B cell (primary cell): ENCODE results near the gene MGAT2. TPM values are rescaled to one million over a fixed set of nuclear protein-coding genes. Genes with fewer than 3 reads are reported as not detected.

Experiments used
- ATAC-seq: fragments of 200-7000 bp; cut with Tn5 transposase; one replicate; pipeline ENCODE4 v1.10.0; 2021; ENCODE audit warnings: low read depth, mild to moderate bottlenecking, moderate number of reproducible peaks, moderate library complexity
- CTCF ChIA-PET: fragments of 350-600 bp; sonication (Branson Sonifier 250); formaldehyde crosslinking; loops from one replicate; lab custom pipeline; 2021; ENCODE audit warnings: antibody characterized with exemption, inconsistent platforms; lab: Charles Lee
- POLR2A ChIA-PET: fragments of 350-600 bp; sonication (Branson Sonifier 250); formaldehyde crosslinking; loops from one replicate; lab custom pipeline; 2021; ENCODE audit warnings: antibody characterized with exemption; lab: Charles Lee
- DNase-seq: peaks from one replicate; pipeline ENCODE4 v3.0.0; 2013
- H2AFZ ChIP-seq: 2 replicates; pipeline ENCODE4 v1.6.1; 2012; ENCODE audit warnings: mild to moderate bottlenecking, low read depth, low read length; ENCODE audit not compliant: insufficient read depth, poor library complexity, severe bottlenecking
- H3K27ac ChIP-seq, 2 donors: 1 replicate in 1 of 2; 2 replicates in 1 of 2; pipeline ENCODE4 v1.5.1; 2012 to 2013; ENCODE audit warnings: low read length in 2 of 2, mild to moderate bottlenecking in 2 of 2, moderate library complexity in 1 of 2
- H3K27me3 ChIP-seq, 4 experiments: fragments of 200-600 bp in 1 of 4; sonication (generic) in 1 of 4; replicated peaks in 1 of 4; 1 replicate in 2 of 4; 2 replicates in 2 of 4; pipeline versions ENCODE4 v1.6.1 to v1.7.0; 2013 to 2016; ENCODE audit warnings: low read length in 3 of 4, mild to moderate bottlenecking in 2 of 4, mixed read lengths in 1 of 4, moderate library complexity in 1 of 4; ENCODE audit not compliant: insufficient read depth in 4 of 4, control insufficient read depth in 3 of 4; ENCODE audit errors: control extremely low read depth in 1 of 4
- H3K36me3 ChIP-seq, 2 experiments: replicated peaks in 1 of 2; 1 replicate in 1 of 2; 2 replicates in 1 of 2; pipeline versions ENCODE4 v1.6.1 to v1.7.1; 2013; ENCODE audit warnings: low read length in 1 of 2; ENCODE audit not compliant: insufficient read depth in 2 of 2, control insufficient read depth in 1 of 2; ENCODE audit errors: control extremely low read depth in 1 of 2, extremely low read depth in 1 of 2
- H3K4me1 ChIP-seq, 2 donors: fragments of 200-600 bp in 1 of 2; sonication (generic) in 1 of 2; 1 replicate in 1 of 2; 2 replicates in 1 of 2; pipeline versions ENCODE4 v1.5.1 to v1.6.1; 2013 to 2017; ENCODE audit warnings: low read length in 2 of 2; ENCODE audit not compliant: control insufficient read depth in 2 of 2, insufficient read depth in 2 of 2
- H3K4me2 ChIP-seq: replicated peaks from 2 replicates; pipeline ENCODE3; 2012; ENCODE audit warnings: mild to moderate bottlenecking, low read depth, low read length; ENCODE audit not compliant: poor library complexity, severe bottlenecking
- H3K4me3 ChIP-seq, 5 experiments: fragments of 200-600 bp in 1 of 5; sonication (generic) in 1 of 5; 1 replicate in 3 of 5; 2 replicates in 2 of 5; pipeline versions ENCODE4 v1.5.1 to v1.7.0; 2011 to 2016; ENCODE audit warnings: low read length in 4 of 5, mild to moderate bottlenecking in 4 of 5, low read depth in 2 of 5, control low read depth in 1 of 5, moderate library complexity in 1 of 5; ENCODE audit not compliant: insufficient read depth in 1 of 5; ENCODE audit errors: control extremely low read depth in 1 of 5, extremely low read depth in 1 of 5
- H3K79me2 ChIP-seq: fragments of 200-600 bp; sonication (generic); one replicate; pipeline ENCODE4 v1.6.0; 2016; ENCODE audit warnings: low read length; ENCODE audit not compliant: control insufficient read depth, insufficient read depth
- H3K9ac ChIP-seq: fragments of 200-600 bp; sonication (generic); 2 replicates; pipeline ENCODE4 v1.6.1; 2017; ENCODE audit warnings: mild to moderate bottlenecking, low read length, moderate library complexity
- H3K9me3 ChIP-seq, 3 donors: one replicate each; pipeline versions ENCODE4 v1.6.1 to v1.7.1; 2013; ENCODE audit warnings: low read length in 2 of 3; ENCODE audit not compliant: control insufficient read depth in 2 of 3, insufficient read depth in 1 of 3; ENCODE audit errors: control extremely low read depth in 1 of 3
- H4K20me1 ChIP-seq: 2 replicates; pipeline ENCODE4 v1.6.0; 2012; ENCODE audit warnings: mild to moderate bottlenecking, low read length; ENCODE audit not compliant: insufficient read depth, control insufficient read depth, poor library complexity, severe bottlenecking
- H3K27ac Mint-ChIP-seq: one replicate; pipeline ENCODE4 v1.8.0; 2021; ENCODE audit warnings: mixed read lengths
- H3K27me3 Mint-ChIP-seq: one replicate; pipeline ENCODE4 v1.8.0; 2021; ENCODE audit warnings: mixed read lengths
- H3K4me1 Mint-ChIP-seq: one replicate; pipeline ENCODE4 v1.8.0; 2021; ENCODE audit warnings: mixed read lengths
- H3K4me3 Mint-ChIP-seq: one replicate; pipeline ENCODE4 v1.8.0; 2021; ENCODE audit warnings: mixed read lengths
- H3K9me3 Mint-ChIP-seq: one replicate; pipeline ENCODE4 v1.8.0; 2022; ENCODE audit warnings: mixed read lengths; ENCODE audit not compliant: insufficient read depth
- EZH2 ChIP-seq: IDR thresholded peaks from 2 replicates; pipeline ENCODE4 v1.6.1; 2012; ENCODE audit warnings: borderline replicate concordance, low read depth, mild to moderate bottlenecking, moderate library complexity, low read length; ENCODE audit not compliant: insufficient read depth, poor library complexity, severe bottlenecking
- WGBS: methylation state at CpG from one replicate; pipeline ENCODE4 v1.1.5; 2013; ENCODE audit warnings: missing lambda C conversion rate; ENCODE audit not compliant: insufficient coverage; 5-methylcytosine and 5-hydroxymethylcytosine counted together
- intact Hi-C: fragments of 100-400 bp; cut with micrococcal nuclease; formaldehyde crosslinking; loops from one replicate; pipeline ENCODE4 v1.10.0; 2022
- polyA plus RNA-seq: library from polyadenylated mRNA; depleted of rRNA; stranded (reverse); fragments of >200 nt; gene quantifications from 2 replicates; pipeline ENCODE4 v1.2.3, GENCODE V29; 2012
- total RNA-seq, 2 donors: library from RNA; stranded (reverse); fragments of 120-200 nt in 1 of 2; gene quantifications; 1 replicate in 1 of 2; 2 replicates in 1 of 2; pipeline versions ENCODE4 v1.2.3 to v1.2.4, GENCODE V29; 2013 to 2022
- TF ChIP-seq, protein P1 (sequence below): fragments of 200-600 bp; IDR thresholded peaks from one replicate; pipeline ENCODE4 v1.8.0; 2022; ENCODE audit warnings: antibody characterized with exemption, mild to moderate bottlenecking

Gene MGAT2
- total and polyA plus RNA-seq, 2 donors (not counting 1 experiment from before 2014, with no cell fraction given) = 12.3 to 39.9 TPM

DNA sequence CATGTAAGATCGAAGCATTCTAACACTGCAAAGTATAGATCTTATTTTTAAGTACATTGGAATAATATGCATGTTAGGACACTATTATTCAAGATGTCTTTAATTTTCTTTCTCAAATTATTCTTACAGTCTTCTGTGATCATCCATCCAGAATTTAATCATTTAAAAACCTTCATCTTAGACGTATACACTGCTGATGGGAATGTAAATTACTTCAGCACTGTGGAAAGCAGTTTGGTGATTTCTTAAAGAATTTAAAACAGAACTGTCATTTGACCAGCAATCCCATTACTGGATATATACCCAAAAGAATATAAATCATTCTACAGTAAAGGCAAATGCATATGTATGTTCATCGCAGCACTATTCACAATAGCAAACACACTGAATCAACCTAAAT lies 31.2 kb upstream of the MGAT2 start:
- no peak overlapping the region for H2AFZ ChIP-seq
- no peak for TF ChIP-seq EZH2
- TF ChIP-seq, protein P1, sequence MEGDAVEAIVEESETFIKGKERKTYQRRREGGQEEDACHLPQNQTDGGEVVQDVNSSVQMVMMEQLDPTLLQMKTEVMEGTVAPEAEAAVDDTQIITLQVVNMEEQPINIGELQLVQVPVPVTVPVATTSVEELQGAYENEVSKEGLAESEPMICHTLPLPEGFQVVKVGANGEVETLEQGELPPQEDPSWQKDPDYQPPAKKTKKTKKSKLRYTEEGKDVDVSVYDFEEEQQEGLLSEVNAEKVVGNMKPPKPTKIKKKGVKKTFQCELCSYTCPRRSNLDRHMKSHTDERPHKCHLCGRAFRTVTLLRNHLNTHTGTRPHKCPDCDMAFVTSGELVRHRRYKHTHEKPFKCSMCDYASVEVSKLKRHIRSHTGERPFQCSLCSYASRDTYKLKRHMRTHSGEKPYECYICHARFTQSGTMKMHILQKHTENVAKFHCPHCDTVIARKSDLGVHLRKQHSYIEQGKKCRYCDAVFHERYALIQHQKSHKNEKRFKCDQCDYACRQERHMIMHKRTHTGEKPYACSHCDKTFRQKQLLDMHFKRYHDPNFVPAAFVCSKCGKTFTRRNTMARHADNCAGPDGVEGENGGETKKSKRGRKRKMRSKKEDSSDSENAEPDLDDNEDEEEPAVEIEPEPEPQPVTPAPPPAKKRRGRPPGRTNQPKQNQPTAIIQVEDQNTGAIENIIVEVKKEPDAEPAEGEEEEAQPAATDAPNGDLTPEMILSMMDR = no peak
- intact Hi-C loops = loop anchor here (5.0 to 10.0 kb wide), 2 partner anchors 127 to 945 kb away; partner anchors contain the start of gene MAP4K5
- H3K27ac ChIP-seq = no peak overlapping the region
- no CpG with 5 or more reads among the region's 3 CpGs for WGBS
- H3K9me3 Mint-ChIP-seq = no peaks in the 10 kb centered on the region
- no peak overlapping the region for H3K4me3 Mint-ChIP-seq
- DNase-seq (no peak), ATAC-seq (no peak)
- CTCF ChIA-PET = interaction anchor here (5.4 kb wide), 1 partner anchor 7 kb away, joined by 92 read pairs; the partner anchor contains the start of gene LRR1
- no peak overlapping the region for H3K4me3 ChIP-seq
- no peak overlapping the region for H3K9ac ChIP-seq
- H3K79me2 ChIP-seq = peaks cover 19% of the 10 kb centered on the region
- no peak overlapping the region for H3K4me2 ChIP-seq
- no peaks in the 10 kb centered on the region for H3K27me3 ChIP-seq
- peaks cover 17 to 18% of the 10 kb centered on the region in 2 donors for H3K4me1 ChIP-seq
- H3K36me3 ChIP-seq = peaks cover 0 to 4% of the 10 kb centered on the region in 2 experiments
- no peak overlapping the region for H3K27ac Mint-ChIP-seq
- H3K27me3 Mint-ChIP-seq = no peaks in the 10 kb centered on the region
- H4K20me1 ChIP-seq = peaks cover 16% of the 10 kb centered on the region
- POLR2A ChIA-PET = no interaction called here
- peaks cover 28% of the 10 kb centered on the region for H3K4me1 Mint-ChIP-seq
- H3K9me3 ChIP-seq = no peaks in the 10 kb centered on the region

GRCh38 chr14:49593016-49593415 lies 27.6 kb upstream of the MGAT2 start:
- intact Hi-C loops = no loop called here

More at GRCh38 chr14:49593016-49593415, 27.6 kb upstream of the MGAT2 start:
- H3K9me3 ChIP-seq = no peaks in the 10 kb centered on the region
- Mint-ChIP-seq H3K4me1 (peaks cover 43% of the 10 kb centered on the region), H3K27ac (peak overlapping the region; percentile 46), H3K4me3 (peak overlapping the region; percentile 2), H3K9me3 (no peaks in the 10 kb centered on the region), H3K27me3 (no peaks in the 10 kb centered on the region)
- no peak overlapping the region for H3K4me2 ChIP-seq
- ChIA-PET POLR2A (interaction anchor here (0.7 to 0.9 kb wide), 2 partner anchors 27 to 42 kb away, joined by 3 to 11 read pairs; partner anchors contain the start of genes DNAAF2, MGAT2 and RPL36AL), CTCF (interaction anchor here (6.8 kb wide), 1 partner anchor 6 kb away, joined by 92 read pairs; the partner anchor contains the start of gene RPS29)
- no peaks in the 10 kb centered on the region for H3K36me3 ChIP-seq
- H3K27ac ChIP-seq = no peak overlapping the region
- no peak overlapping the region for H3K4me3 ChIP-seq
- no peak overlapping the region for H2AFZ ChIP-seq
- TF ChIP-seq, protein P1 = no peak
- no peak for TF ChIP-seq EZH2
- H3K4me1 ChIP-seq = peaks cover 32 to 40% of the 10 kb centered on the region in 2 donors
- H3K27me3 ChIP-seq = no peaks in the 10 kb centered on the region
- WGBS = no CpG with 5 or more reads among the region's 3 CpGs
- H4K20me1 ChIP-seq = no peaks in the 10 kb centered on the region
- DNase-seq = no peak
- peaks cover 8% of the 10 kb centered on the region for H3K79me2 ChIP-seq
- H3K9ac ChIP-seq = no peak overlapping the region
- no peak for ATAC-seq
